ENCODE data around the gene KDM2A. TPM values are rescaled to one million over a fixed set of nuclear protein-coding genes. Genes with fewer than 3 reads are reported as not detected.
"Not testable (repeated sequence)": the region's sequence is repeated elsewhere in the genome, so short reads cannot be mapped to it uniquely, and the experiment has no call there.

Gene KDM2A
- polyA plus RNA-seq, 1 donor, result 58.5 TPM

- Histone ChIP-seq H3K36me3 (ENCODE audit: control insufficient read depth, insufficient read depth, low read length) (peaks cover 10% of the 10 kb centered on the region), H3K4me1 (ENCODE audit: control insufficient read depth, insufficient read depth, low read length) (no peaks in the 10 kb centered on the region), H3K9me3 (ENCODE audit: control insufficient read depth, low read depth, low read length) (no peaks in the 10 kb centered on the region), H3K27me3 (ENCODE audit: control insufficient read depth, insufficient read depth, low read length) (no peaks in the 10 kb centered on the region), H3K27ac (ENCODE audit: low read length) (no peak overlapping the region), H3K4me3 (ENCODE audit: low read length) (no peak overlapping the region)
- 67% methylated on average over 1 of the region's 1 CpG for WGBS (ENCODE audit: insufficient coverage, low lambda C conversion rate)
- no peak for DNase-seq
These were observed 46.6 kb downstream of the KDM2A start for GRCh38 chr11:67165623-67166022.

DNA sequence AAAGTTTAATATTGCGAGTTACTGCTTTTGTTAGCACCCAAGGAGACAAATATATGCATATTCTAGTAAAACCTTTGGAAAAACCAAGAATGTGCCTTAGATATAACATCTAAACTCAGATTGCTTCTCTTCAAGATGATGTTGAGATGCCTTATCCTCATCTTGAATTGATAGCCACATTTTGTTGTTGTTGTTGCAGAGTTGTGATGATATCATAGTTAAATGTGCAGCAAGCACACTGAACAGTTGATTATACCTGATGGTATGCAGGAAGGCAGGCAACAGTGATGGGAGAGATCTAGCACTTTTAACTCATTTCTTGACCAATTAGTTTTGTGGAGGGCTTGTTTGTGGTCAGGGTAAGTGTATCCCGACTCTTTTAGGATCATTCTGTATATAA lies 48.0 kb downstream of the KDM2A start:
- Histone ChIP-seq H3K4me1 (ENCODE audit: control insufficient read depth, insufficient read depth, low read length) (no peaks in the 10 kb centered on the region), H3K36me3 (ENCODE audit: control insufficient read depth, insufficient read depth, low read length) (peaks cover 10% of the 10 kb centered on the region), H3K9me3 (ENCODE audit: control insufficient read depth, low read depth, low read length) (no peaks in the 10 kb centered on the region), H3K4me3 (ENCODE audit: low read length) (no peak overlapping the region), H3K27ac (ENCODE audit: low read length) (no peak overlapping the region), H3K27me3 (ENCODE audit: control insufficient read depth, insufficient read depth, low read length) (no peaks in the 10 kb centered on the region)
- 100% methylated on average over 1 of the region's 2 CpGs for WGBS (ENCODE audit: insufficient coverage, low lambda C conversion rate)
- no peak for DNase-seq

- no peak overlapping the region for H3K4me3 ChIP-seq (ENCODE audit: low read length)
- no peaks in the 10 kb centered on the region for H3K4me1 ChIP-seq (ENCODE audit: control insufficient read depth, insufficient read depth, low read length)
- no peak overlapping the region for H3K27ac ChIP-seq (ENCODE audit: low read length)
- no peaks in the 10 kb centered on the region for H3K27me3 ChIP-seq (ENCODE audit: control insufficient read depth, insufficient read depth, low read length)
- peaks cover 7% of the 10 kb centered on the region for H3K36me3 ChIP-seq (ENCODE audit: control insufficient read depth, insufficient read depth, low read length)
- DNase-seq, result no peak
- H3K9me3 ChIP-seq (ENCODE audit: control insufficient read depth, low read depth, low read length), result no peaks in the 10 kb centered on the region
- WGBS (ENCODE audit: insufficient coverage, low lambda C conversion rate), result no CpG with 5 or more reads among the region's 1 CpG
These were observed 48.7 kb downstream of the KDM2A start for GRCh38 chr11:67167719-67168118.

DNA sequence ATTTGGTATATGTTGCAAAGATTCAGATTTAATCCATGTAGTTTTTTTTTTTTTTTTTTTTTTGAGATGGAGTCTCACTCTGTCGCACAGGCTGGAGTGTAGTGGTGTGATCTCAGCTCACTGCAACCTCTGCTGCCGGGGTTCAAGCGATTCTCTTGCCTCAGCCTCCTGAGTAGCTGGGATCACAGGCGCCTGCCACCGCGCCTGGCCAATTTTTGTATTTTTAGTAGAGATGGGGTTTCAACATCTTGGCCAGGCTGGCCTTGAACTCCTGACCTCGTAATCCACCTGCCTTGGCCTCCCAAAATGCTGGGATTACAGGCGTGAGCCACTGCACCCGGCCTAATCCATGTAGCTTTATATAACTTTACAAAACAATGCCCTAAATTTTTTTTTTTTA lies 49.8 kb downstream of the KDM2A start:
- no CpG with 5 or more reads among the region's 9 CpGs for WGBS (ENCODE audit: insufficient coverage, low lambda C conversion rate)

DNA sequence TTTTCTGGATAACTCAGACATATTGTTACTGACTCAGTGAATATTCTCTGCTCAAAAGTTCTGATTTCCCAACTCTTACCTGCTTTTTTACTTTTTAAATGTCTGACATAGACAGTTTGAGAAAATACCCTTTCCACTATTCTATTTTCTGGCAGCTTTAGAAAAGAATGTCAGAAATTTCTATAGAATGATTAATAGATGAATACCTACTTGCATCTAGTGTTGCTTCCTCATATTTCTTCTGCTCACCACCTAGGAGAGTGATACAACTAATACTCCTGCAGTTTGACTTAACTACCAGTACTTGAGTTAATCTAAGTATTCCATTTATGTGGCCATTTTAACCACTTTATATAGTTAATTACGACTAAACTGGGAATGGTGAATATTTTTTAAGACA lies 55.2 kb downstream of the KDM2A start:
- H3K36me3 ChIP-seq (ENCODE audit: control insufficient read depth, insufficient read depth, low read length), result peaks cover 4% of the 10 kb centered on the region
- no peak for DNase-seq
- H3K27ac ChIP-seq (ENCODE audit: low read length), result no peak overlapping the region
- WGBS (ENCODE audit: insufficient coverage, low lambda C conversion rate), result 88% methylated on average over 1 of the region's 1 CpG
- H3K4me1 ChIP-seq (ENCODE audit: control insufficient read depth, insufficient read depth, low read length), result no peaks in the 10 kb centered on the region
- no peaks in the 10 kb centered on the region for H3K27me3 ChIP-seq (ENCODE audit: control insufficient read depth, insufficient read depth, low read length)
- H3K4me3 ChIP-seq (ENCODE audit: low read length), result no peak overlapping the region
- no peaks in the 10 kb centered on the region for H3K9me3 ChIP-seq (ENCODE audit: control insufficient read depth, low read depth, low read length)

More for the DNA sequence above, 49.8 kb downstream of the KDM2A start:
- not testable (repeated sequence) for H3K36me3 ChIP-seq (ENCODE audit: control insufficient read depth, insufficient read depth, low read length); DNase-seq; H3K27ac ChIP-seq (ENCODE audit: low read length); H3K4me3 ChIP-seq (ENCODE audit: low read length); H3K4me1 ChIP-seq (ENCODE audit: control insufficient read depth, insufficient read depth, low read length); H3K27me3 ChIP-seq (ENCODE audit: control insufficient read depth, insufficient read depth, low read length); H3K9me3 ChIP-seq (ENCODE audit: control insufficient read depth, low read depth, low read length)

DNA sequence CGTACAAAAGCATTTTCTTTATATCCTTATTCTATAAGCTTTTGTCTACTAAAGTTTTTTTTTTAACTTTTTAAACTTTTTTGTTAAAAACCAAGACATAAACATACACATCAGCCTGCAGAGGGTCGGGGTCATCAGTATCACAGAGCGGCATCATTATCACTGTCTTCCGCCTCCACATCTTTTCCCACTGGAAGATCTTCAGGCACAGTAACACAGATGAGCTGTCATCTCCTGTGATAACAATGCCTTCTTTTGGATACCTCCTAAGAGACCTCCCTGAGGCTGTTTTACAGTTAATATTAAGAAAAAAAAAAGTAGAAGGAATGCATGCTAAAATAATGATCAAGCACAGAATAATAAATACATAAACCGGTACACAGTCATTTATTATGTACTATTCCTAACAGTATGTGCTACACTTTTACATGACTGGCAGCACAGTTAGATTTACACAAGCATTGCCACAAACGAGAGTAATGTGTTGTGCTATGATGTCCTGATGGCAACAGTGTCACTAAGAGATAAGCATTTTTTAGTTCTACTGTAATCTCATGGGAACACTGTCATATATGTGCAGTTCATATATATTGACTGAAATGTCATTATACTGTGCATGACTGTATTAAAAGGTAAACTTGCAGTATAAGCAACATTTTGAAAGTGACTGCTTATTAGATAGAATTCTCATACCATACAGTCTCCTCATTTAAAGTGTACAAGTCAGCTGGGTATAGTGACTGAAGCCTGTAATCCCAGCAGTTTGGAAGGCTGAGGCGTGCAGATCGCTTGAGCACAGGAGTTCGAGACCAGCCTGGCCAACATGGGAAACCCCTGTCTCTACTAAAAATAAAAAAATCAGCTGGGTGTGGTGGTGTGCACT lies 58.6 kb downstream of the KDM2A start:
- no peaks in the 10 kb centered on the region for H3K27me3 ChIP-seq (ENCODE audit: control insufficient read depth, insufficient read depth, low read length)
- WGBS (ENCODE audit: insufficient coverage, low lambda C conversion rate), result 90% methylated on average over 3 of the region's 9 CpGs

GRCh38 chr11:67178421-67178820 lies 59.4 kb downstream of the KDM2A start:
- Histone ChIP-seq H3K36me3 (ENCODE audit: control insufficient read depth, insufficient read depth, low read length) (peaks cover 25% of the 10 kb centered on the region), H3K27ac (ENCODE audit: low read length) (no peak overlapping the region), H3K27me3 (ENCODE audit: control insufficient read depth, insufficient read depth, low read length) (no peaks in the 10 kb centered on the region), H3K4me3 (ENCODE audit: low read length) (no peak overlapping the region), H3K4me1 (ENCODE audit: control insufficient read depth, insufficient read depth, low read length) (no peaks in the 10 kb centered on the region), H3K9me3 (ENCODE audit: control insufficient read depth, low read depth, low read length) (no peaks in the 10 kb centered on the region)
- WGBS (ENCODE audit: insufficient coverage, low lambda C conversion rate), result 57% methylated on average over 1 of the region's 1 CpG
- no peak for DNase-seq

More for the DNA sequence above, 58.6 kb downstream of the KDM2A start:
- Histone ChIP-seq H3K36me3 (ENCODE audit: control insufficient read depth, insufficient read depth, low read length) (peaks cover 19% of the 10 kb centered on the region), H3K4me3 (ENCODE audit: low read length) (no peak overlapping the region), H3K4me1 (ENCODE audit: control insufficient read depth, insufficient read depth, low read length) (no peaks in the 10 kb centered on the region), H3K9me3 (ENCODE audit: control insufficient read depth, low read depth, low read length) (no peaks in the 10 kb centered on the region), H3K27ac (ENCODE audit: low read length) (no peak overlapping the region)
- DNase-seq, result no peak

GRCh38 chr11:67178878-67179277 lies 59.8 kb downstream of the KDM2A start:
- Histone ChIP-seq H3K4me3 (ENCODE audit: low read length) (no peak overlapping the region), H3K27me3 (ENCODE audit: control insufficient read depth, insufficient read depth, low read length) (no peaks in the 10 kb centered on the region), H3K36me3 (ENCODE audit: control insufficient read depth, insufficient read depth, low read length) (peaks cover 29% of the 10 kb centered on the region), H3K4me1 (ENCODE audit: control insufficient read depth, insufficient read depth, low read length) (no peaks in the 10 kb centered on the region), H3K9me3 (ENCODE audit: control insufficient read depth, low read depth, low read length) (no peaks in the 10 kb centered on the region), H3K27ac (ENCODE audit: low read length) (no peak overlapping the region)
- WGBS (ENCODE audit: insufficient coverage, low lambda C conversion rate), result 60% methylated on average over 1 of the region's 4 CpGs
- DNase-seq, result no peak

- H3K27ac ChIP-seq (ENCODE audit: low read length), result no peak overlapping the region
- DNase-seq, result no peak
- H3K36me3 ChIP-seq (ENCODE audit: control insufficient read depth, insufficient read depth, low read length), result peaks cover 35% of the 10 kb centered on the region
- no CpG with 5 or more reads among the region's 5 CpGs for WGBS (ENCODE audit: insufficient coverage, low lambda C conversion rate)
- H3K9me3 ChIP-seq (ENCODE audit: control insufficient read depth, low read depth, low read length), result no peaks in the 10 kb centered on the region
- no peaks in the 10 kb centered on the region for H3K4me1 ChIP-seq (ENCODE audit: control insufficient read depth, insufficient read depth, low read length)
- H3K4me3 ChIP-seq (ENCODE audit: low read length), result no peak overlapping the region
- H3K27me3 ChIP-seq (ENCODE audit: control insufficient read depth, insufficient read depth, low read length), result no peaks in the 10 kb centered on the region
These were observed 60.9 kb downstream of the KDM2A start for GRCh38 chr11:67179892-67180490.

DNA sequence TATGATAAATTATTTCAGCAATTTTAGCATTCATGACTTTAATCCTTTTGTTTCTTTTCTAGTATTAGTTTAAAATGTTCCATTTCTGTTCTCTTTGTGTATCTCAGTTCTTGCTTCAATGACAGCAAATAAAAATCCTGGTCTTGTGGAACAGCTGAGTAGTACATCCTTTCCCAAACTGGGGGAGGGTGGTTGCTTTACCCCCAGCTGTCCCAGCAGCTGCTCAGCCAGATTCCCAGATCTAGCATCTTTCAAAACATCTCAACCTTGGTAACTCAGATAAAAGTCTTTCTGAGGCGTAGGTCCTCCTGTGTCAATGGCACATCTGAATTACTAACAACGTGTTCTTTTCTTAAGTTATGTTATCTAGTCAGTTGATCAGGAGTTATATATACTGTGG lies 75.0 kb downstream of the KDM2A start:
- H3K36me3 ChIP-seq (ENCODE audit: control insufficient read depth, insufficient read depth, low read length), result peaks cover 13% of the 10 kb centered on the region
- H3K27ac ChIP-seq (ENCODE audit: low read length), result no peak overlapping the region
- no peak overlapping the region for H3K4me3 ChIP-seq (ENCODE audit: low read length)
- WGBS (ENCODE audit: insufficient coverage, low lambda C conversion rate), result 86% methylated on average over 1 of the region's 2 CpGs
- peaks cover 30% of the 10 kb centered on the region for H3K4me1 ChIP-seq (ENCODE audit: control insufficient read depth, insufficient read depth, low read length)
- H3K9me3 ChIP-seq (ENCODE audit: control insufficient read depth, low read depth, low read length), result no peaks in the 10 kb centered on the region
- no peak for DNase-seq
- no peaks in the 10 kb centered on the region for H3K27me3 ChIP-seq (ENCODE audit: control insufficient read depth, insufficient read depth, low read length)
